Adrenal gland (tissue), 12 donors: ENCODE measurements around the gene GPR62. TPM values are rescaled to one million over a fixed set of nuclear protein-coding genes. Genes with fewer than 3 reads are reported as not detected.

Experiments used
- DNase-seq, 7 donors: peaks; one replicate each; pipeline ENCODE4 v3.0.0-alpha.2; 2019 to 2020
- H3K27ac ChIP-seq, 5 donors: fragments of 200-600 bp; sonication (generic) in 4 of 5; 1 replicate in 3 of 5; 2 replicates in 2 of 5; pipeline versions ENCODE4 v1.5.1 to v1.8.0; 2016 to 2020; ENCODE audit warnings: mild to moderate bottlenecking in 1 of 5
- H3K27me3 ChIP-seq: fragments of 200-600 bp; 2 replicates; pipeline ENCODE4 v1.8.0; 2021
- H3K36me3 ChIP-seq, 2 donors: fragments of 200-600 bp; replicated peaks in 1 of 2; 1 replicate in 1 of 2; 2 replicates in 1 of 2; pipeline versions ENCODE4 v1.5.1 to v1.8.0; 2018 to 2022
- H3K4me1 ChIP-seq, 2 donors: fragments of 200-600 bp; replicated peaks in 1 of 2; 1 replicate in 1 of 2; 2 replicates in 1 of 2; pipeline versions ENCODE4 v1.5.1 to v1.8.0; 2018 to 2021
- H3K4me3 ChIP-seq, 4 donors: fragments of 200-600 bp; sonication (generic) in 3 of 4; one replicate each; pipeline ENCODE4 v1.5.1; 2016 to 2018
- H3K9me3 ChIP-seq, 3 donors: fragments of 200-600 bp; sonication (generic) in 1 of 3; replicated peaks in 1 of 3; 1 replicate in 2 of 3; 2 replicates in 1 of 3; pipeline versions ENCODE4 v1.5.1 to v1.8.0; 2016 to 2021
- CTCF ChIP-seq, 6 experiments: fragments of 450-650 bp in 4 of 6; fragments of 200-600 bp in 2 of 6; sonication (generic) in 1 of 6; IDR thresholded peaks; 1 replicate in 5 of 6; 2 replicates in 1 of 6; pipeline versions ENCODE4 v1.5.1 to v1.8.0; 2016 to 2021; ENCODE audit warnings: antibody characterized with exemption in 6 of 6, mild to moderate bottlenecking in 2 of 6, moderate library complexity in 1 of 6
- POLR2A ChIP-seq, 2 donors: fragments of 450-650 bp; IDR thresholded peaks; one replicate each; pipeline ENCODE4 v1.6.1; 2017; ENCODE audit warnings: antibody characterized with exemption in 2 of 2, mild to moderate bottlenecking in 2 of 2, moderate library complexity in 1 of 2
- WGBS, 4 donors: extraction: QIAGEN DNeasy Blood & Tissue Kit in 2 of 4; methylation state at CpG; one replicate each; pipeline versions ENCODE4 v1.1.5 to v1.1.7; 2013 to 2017; 5-methylcytosine and 5-hydroxymethylcytosine counted together
- intact Hi-C, 2 donors: fragments of 100-400 bp; cut with DNase I; formaldehyde crosslinking; loops; one replicate each; pipeline versions ENCODE4 v1.14.1 to v1.15.0; 2022 to 2023
- polyA plus RNA-seq, 3 donors: library from polyadenylated mRNA; stranded (reverse); fragments of 200-250 nt in 2 of 3; fragments of 350-450 nt in 1 of 3; fragmentation: Illumina TruSeq in 1 of 3; extraction: RNeasy Lipid Tissue Mini Kit (QIAGEN cat#74804) in 1 of 3; gene quantifications; one replicate each; pipeline ENCODE4 v1.2.3, GENCODE V29; 2013 to 2014
- total RNA-seq, 9 donors: library from RNA; depleted of rRNA in 4 of 9; stranded (reverse); fragments of >200 nt in 4 of 9; fragments of 120-200 nt in 1 of 9; fragmentation: NEBNext Ultra II Directional in 1 of 9; extraction: Animal tissue kit (Norgen Biotek cat#: 25700) in 1 of 9; gene quantifications; one replicate each; pipeline versions ENCODE4 v1.1.0 to v1.2.4, GENCODE V29; 2013 to 2023
- donor health status: healthy with polysubstance abuse.
- donor health status: Bipolar disorder and iron deficiency.
- donor health status: DM: yes; HTN: yes; CAD: no.
- donor health status: DM: no; HTN: no; CAD: no.
- donor health status: DM: no; HTN: no; CAD: no.
- donor health status: DM: yes; HTN: yes; CAD: no.

Gene GPR62
- total and polyA plus RNA-seq, 12 donors: 0.13 to 0.83 (median 0.35) TPM; not detected in 2

GRCh38 chr3:51935886-51936755 is 19.1 kb upstream of the GPR62 start:
- Histone ChIP-seq H3K4me1 (peaks cover 17 to 23% of the 10 kb centered on the region in 2 donors), H3K27me3 (no peaks in the 10 kb centered on the region), H3K27ac (no peak overlapping the region), H3K4me3 (no peak overlapping the region), H3K9me3 (no peaks in the 10 kb centered on the region), H3K36me3 (peaks cover 0 to 54% of the 10 kb centered on the region in 2 donors)
- DNase-seq: peak in 1 of 7 donors; percentile 21
- WGBS, 4 donors: 94 to 96% (median 95%) methylated on average over 22 to 25 of the region's 25 CpGs
- intact Hi-C loops: no loop called here
- TF ChIP-seq POLR2A (IDR thresholded peaks at IDR 0.05) (no peak), CTCF (IDR thresholded peaks at IDR 0.05) (no peak)

- Histone ChIP-seq H3K27me3 (no peaks in the 10 kb centered on the region), H3K9me3 (no peaks in the 10 kb centered on the region), H3K36me3 (peaks cover 0 to 54% of the 10 kb centered on the region in 2 donors), H3K4me1 (peaks cover 19 to 26% of the 10 kb centered on the region in 2 donors), H3K27ac (no peak overlapping the region), H3K4me3 (no peak overlapping the region)
- DNase-seq: peak in 1 of 7 donors; percentile 20
- intact Hi-C loops: no loop called here
- WGBS, 4 donors: 68 to 79% (median 76%) methylated on average over 8 to 9 of the region's 9 CpGs
- no peak for TF ChIP-seq POLR2A (IDR thresholded peaks at IDR 0.05)
Observed at GRCh38 chr3:51937014-51937413, 18.2 kb upstream of the GPR62 start.

- Histone ChIP-seq H3K4me1 (peaks cover 25 to 32% of the 10 kb centered on the region in 2 donors), H3K36me3 (peaks cover 0 to 51% of the 10 kb centered on the region in 2 donors), H3K4me3 (no peak overlapping the region), H3K9me3 (no peaks in the 10 kb centered on the region), H3K27ac (no peak overlapping the region), H3K27me3 (no peaks in the 10 kb centered on the region)
- intact Hi-C loops: no loop called here
- TF ChIP-seq CTCF (IDR thresholded peaks at IDR 0.05) (no peak), POLR2A (IDR thresholded peaks at IDR 0.05) (no peak)
- DNase-seq: no peak
- WGBS, 4 donors: 92 to 97% (median 95%) methylated on average over 9 to 13 of the region's 13 CpGs
Observed at GRCh38 chr3:51937611-51938450, 17.4 kb upstream of the GPR62 start.

GRCh38 chr3:51938780-51939425 is 16.3 kb upstream of the GPR62 start:
- TF ChIP-seq CTCF (IDR thresholded peaks at IDR 0.05) (no peak), POLR2A (IDR thresholded peaks at IDR 0.05) (no peak)
- intact Hi-C loops: no loop called here
- WGBS, 4 donors: 63 to 75% (median 64%) methylated on average over 9 of the region's 9 CpGs
- DNase-seq: peak in 5 of 7 donors; percentile 69 to 78 (median 73)
- peaks cover 31 to 37% of the 10 kb centered on the region in 2 donors for H3K4me1 ChIP-seq
- H3K27ac ChIP-seq: peak overlapping the region in 1 of 5 donors; percentile 26
- H3K27me3 ChIP-seq: no peaks in the 10 kb centered on the region
- H3K36me3 ChIP-seq: peaks cover 0 to 42% of the 10 kb centered on the region in 2 donors
- H3K9me3 ChIP-seq: no peaks in the 10 kb centered on the region
- H3K4me3 ChIP-seq: no peak overlapping the region
